IPS-11a (cell line): ENCODE measurements around the gene ABRACL.
"Not testable (repeated sequence)": the region's sequence is repeated elsewhere in the genome, so short reads cannot be mapped to it uniquely, and the experiment has no call there.

Experiments
- H3K4me3 ChIP-seq: one replicate; pipeline ENCODE4 v1.5.1; 2013; ENCODE audit warnings: low read depth, low read length, control low read depth

ABRACL gene, protein sequence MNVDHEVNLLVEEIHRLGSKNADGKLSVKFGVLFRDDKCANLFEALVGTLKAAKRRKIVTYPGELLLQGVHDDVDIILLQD

DNA sequence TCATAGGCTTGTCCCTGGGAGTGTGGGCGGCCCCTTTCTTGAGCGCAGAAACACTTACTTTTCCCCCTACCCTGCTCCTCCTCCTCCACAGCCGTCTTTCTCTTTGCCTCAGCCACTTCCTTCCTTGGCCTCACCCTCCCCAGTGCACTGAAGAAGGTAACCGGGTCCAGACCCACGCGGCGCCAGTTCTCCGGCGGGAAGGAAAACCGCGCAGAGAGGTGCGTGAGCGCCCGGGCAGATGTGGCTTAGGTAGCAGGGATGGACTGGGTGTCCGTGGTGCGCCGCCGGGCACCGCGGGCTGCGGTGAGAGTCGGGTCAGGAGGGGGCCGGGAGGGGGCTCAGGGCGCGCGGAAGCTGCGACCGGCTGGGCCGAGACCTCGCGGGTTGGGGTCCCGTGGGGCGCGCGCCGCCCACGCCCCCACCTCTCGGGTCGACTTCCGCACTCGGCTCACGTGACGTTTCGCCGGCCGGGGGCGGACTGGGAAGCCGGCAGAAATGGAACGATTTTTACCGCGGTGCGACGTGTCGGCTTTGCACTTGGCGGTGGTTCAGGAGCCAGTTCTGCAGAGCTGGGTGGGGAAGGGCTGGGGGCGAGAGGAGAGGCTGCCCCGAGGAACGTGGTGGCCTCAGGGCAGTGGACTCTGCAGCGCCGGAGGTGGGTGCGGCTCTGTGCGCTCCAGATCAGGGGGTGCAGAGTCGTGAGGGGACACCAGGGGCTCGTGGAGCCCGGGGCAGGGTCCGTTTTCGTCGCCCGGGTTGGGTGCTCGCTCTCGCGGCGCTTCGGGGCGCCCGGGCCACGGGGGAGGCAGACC lies at the start of gene ABRACL:
Gene ABRACL, plus strand, starts transcription at position 88 of the 812 bp plus-strand sequence. CDS start 5,416 bp downstream, outside the sequence.
- H3K4me3 ChIP-seq = peak within 1 kb of the TSS; percentile 89

DNA sequence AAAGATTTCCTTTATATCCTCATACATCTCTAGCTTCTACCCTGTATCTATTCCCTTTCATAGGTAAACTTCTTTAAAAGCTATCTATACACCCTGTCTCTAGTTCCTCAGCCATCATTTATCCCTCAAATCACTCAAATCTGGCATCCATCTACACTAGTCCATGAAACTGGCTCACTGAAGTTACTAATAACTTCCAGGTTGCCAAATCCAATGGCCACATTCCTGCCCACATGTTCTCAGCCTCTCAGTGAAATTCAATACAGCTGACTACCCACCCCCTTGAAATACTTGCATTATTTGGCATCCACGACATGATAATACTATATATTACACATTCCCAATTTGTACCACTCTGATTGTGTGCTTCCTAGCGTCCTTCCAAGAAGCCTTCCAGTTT lies 49.2 kb upstream of the ABRACL start:
- H3K4me3 ChIP-seq = no peak overlapping the region

DNA sequence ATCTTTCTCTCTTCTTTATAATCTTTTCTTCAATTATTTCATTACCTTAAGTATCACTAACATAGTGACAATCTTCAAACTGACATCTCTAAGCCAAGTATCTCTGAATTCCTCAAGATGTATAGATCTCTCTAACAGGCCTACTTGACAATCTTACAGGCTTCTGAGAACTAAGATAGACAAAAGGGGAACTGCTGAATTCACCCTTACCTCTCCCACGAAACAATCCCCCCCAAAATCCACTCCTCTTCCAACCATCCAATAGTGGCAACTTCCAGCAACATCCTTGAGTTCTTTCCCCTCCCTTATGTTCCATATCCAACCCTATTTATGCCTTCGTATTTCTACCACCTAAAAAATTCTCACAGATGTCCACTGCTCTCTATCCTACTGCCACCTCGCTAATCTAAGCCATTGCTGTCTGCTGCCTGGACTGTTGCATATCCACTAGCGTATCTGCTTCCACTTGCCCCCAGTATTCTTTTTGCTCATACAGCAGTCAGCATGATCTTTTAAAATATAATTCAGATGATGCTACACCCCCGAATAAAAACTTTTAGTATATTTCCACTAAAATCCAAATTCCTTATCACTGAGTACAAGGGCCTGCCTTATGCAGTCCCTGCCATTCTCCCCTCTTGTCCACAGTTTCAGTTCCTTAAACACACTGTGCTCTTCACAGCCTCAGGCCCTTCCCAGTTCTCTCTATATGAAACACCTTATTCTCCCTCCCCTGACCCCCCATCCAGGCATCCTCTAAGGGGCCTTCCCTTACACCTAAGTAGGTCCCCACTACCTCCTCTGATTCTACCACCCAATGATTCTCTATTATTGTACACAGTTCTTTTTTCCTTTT lies 48.5 kb upstream of the ABRACL start:
- no peak overlapping the region for H3K4me3 ChIP-seq

DNA sequence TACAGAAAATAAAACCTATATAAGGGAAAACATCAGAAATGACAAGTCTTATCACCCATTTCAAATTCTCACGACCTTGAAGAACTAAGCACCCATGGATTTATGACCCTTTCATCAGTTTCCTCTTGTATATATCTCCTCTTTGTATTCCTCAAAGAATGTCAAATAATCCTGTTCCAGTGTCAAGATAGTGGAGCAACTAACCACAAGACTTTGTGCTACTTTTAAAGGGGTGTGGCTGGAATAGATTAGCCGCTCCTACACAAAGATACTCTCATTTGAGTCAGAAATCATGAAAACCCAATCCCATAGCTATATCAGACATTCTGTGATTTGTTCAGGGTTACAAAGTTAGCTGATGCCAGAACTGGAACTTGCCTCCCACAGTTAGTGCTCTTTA lies 47.1 kb upstream of the ABRACL start:
- no peak overlapping the region for H3K4me3 ChIP-seq

DNA sequence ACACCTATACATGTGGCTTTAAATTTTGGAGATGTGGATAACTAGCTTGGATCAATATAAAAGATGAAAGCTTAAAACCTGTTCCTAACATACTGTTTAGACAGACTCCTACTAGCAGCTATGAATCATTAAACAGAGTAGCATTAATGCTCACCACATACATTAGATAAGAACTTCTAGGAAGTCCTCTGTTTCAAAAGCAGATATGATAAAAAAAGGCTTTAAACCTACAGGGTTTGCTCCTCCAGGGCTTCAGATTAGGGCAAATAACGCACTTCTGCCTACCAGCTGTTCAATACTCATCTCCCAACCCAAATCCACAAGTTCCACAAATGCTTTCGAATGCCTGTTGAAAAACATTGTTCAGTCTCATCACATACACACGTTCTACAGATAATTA lies 42.0 kb upstream of the ABRACL start:
- peak overlapping the region; percentile 93 for H3K4me3 ChIP-seq

DNA sequence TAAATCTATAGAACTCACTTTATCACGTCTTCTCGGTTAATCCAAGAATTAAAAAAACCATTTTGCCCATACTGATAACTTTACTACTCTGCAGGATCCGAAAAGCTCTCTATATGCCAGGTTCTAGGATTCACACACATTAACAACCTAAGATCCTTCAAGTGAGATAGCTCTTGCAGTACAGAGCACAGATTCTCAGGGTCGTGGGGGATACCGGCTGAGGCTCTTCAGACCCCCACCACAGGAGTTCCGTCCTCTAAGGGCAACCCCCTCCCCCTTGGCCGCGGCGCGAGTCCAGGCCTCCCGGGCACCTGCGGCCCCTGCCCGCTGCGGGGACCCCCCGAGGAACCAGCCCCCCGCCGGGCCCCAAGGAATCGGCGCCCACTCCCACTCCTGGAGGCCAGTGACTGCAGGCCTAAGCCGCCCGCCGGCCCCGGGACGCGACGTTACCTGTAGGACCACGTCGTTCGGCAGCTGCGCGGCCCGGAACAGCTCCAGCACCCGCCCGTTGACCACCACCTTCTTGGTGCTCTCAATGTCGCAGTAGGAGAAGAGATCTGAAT lies 41.4 kb upstream of the ABRACL start:
- peak overlapping the region; percentile 93 for H3K4me3 ChIP-seq

DNA sequence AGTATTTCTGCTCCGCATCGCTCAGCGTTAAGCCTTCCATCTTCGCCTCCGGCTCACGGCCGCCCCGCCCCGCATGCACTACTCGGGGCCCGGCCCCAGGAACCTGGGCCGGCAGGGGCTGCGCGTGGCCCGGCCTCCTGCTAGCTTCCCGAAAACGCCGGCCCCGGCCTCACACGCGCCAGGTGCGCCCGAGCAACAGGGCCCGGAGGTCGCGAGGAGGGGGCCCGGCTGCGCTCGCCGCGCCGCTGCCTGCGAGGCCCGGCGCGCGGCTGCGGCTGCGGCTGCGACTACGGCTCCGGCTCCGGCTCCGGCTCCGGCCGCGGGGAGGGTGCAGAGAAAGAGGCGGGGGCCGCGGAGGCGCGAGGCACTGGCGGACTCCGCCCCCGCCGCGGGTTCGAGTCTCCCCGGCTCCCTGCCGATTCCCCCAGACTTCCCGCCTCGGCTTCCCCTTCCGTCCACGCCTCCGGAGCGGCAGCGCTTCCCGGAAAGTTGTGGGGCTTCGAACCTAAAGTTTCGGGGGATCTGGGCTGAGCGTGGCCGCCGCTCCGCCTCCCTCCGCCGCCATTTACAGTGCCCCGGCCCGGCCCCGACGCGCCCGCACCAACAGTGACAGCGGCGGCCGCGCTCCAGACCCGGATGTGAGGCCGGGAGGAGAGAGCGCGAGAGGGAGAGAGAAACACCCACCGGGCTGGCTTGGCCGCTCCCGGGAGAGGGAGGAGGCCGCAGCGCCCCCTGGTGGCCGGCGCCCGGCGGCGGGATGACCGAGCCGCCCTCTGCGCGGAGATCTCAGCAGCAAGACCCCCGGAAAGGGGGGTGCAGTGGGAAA lies 40.7 kb upstream of the ABRACL start, which contains the start of gene REPS1:
Gene REPS1, minus strand, starts transcription at position 611 of the 826 bp plus-strand sequence. Its CDS starts 571 bp downstream, at position 40.
- peak within 1 kb of the TSS; percentile 93 for H3K4me3 ChIP-seq

DNA sequence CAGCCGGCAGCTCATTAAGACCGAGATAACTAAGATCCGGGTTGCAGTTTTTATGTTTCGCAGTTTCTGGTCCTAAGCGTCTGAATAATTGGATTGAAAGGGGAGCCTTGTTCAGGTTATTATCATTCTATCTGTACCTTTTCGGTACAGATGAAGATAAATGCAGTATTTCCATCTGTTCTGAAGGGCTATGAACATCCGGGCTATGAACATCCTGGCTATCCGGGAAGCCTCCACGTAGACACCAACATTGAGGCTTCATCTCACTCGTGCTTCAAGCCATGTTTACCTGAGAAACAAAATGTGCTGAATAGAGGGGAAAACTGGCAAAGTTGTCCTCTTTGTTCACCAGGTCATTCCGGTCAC lies 40.1 kb upstream of the ABRACL start:
- H3K4me3 ChIP-seq = no peak overlapping the region

DNA sequence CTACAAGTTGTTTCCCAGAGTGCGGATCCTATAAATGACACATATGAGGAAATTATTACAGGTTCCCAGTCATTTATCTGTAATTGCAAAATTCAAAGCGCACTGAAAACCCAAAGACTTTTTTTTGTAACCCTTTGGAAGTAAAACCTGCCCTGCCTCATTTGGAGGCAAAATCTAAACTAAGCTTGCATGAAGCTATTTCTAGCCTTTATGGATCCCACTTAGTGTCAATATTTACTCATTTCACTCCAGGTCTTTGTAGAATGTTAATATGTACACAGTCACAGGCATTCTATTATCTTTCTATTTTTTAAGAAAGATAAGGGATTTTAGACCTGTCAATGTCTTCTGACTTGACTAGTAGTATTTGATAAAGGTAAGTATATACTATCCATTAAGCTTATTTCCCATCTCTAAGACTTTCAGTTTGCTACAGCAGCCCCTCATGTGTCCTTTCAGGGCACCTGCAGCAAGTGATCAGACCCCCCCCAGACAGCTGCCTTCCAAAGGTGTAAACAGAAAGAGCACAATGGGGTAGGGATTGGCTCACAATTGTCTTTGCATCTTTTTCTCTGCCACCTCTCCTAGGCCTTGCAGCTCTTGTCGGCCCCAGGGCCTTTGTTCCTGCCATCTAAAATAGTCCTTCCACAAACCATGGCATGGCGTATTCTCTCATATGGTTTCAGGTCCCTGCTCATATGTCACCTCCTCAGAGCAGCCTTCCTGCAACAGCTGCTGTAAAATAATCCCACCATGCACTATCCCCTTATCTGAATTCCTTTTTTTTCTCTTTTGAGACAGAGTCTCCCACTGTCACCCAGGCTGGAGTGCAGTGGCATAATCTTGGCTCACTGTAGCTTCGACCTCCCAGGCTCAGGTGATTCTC lies 39.2 kb upstream of the ABRACL start:
- no peak overlapping the region for H3K4me3 ChIP-seq

DNA sequence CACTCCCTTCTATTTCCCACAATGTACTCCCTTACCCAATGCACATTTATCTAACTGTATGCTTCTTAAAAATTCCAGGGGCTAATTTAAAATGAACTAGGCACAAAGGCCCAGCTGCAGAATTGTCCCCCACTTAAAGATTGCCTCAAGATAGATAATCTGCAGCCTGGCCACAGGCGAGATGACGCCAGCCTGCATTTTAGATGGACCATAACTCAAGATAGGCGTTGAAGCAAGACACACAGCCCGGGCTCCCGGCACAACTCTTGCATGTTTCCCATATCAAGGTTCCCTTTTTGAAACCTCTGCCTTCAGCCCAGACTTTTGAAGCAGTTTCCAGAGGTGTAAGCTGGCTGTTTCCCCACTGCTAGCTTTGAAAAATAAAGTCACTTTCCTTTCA lies 37.3 kb upstream of the ABRACL start:
- H3K4me3 ChIP-seq = no peak overlapping the region

DNA sequence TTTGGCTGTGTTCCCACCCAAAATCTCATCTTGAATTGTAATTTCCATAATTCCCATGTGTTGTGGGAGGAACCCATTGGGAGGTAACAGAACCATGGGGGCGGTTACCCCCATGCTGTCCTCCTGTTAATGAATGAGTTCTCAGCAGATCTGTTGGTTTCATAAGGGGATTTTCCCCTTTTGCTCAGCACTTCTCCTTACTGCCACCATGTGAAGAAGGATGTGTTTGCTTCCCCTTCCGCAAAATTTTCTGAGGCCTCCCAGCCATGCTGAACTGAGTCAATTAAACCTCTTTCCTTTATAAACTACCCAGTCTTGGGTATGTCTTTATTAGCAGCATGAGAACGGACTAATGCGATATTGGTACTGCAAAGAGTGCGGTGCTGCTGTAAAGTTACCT lies 35.6 kb upstream of the ABRACL start:
- not testable (repeated sequence) for H3K4me3 ChIP-seq

DNA sequence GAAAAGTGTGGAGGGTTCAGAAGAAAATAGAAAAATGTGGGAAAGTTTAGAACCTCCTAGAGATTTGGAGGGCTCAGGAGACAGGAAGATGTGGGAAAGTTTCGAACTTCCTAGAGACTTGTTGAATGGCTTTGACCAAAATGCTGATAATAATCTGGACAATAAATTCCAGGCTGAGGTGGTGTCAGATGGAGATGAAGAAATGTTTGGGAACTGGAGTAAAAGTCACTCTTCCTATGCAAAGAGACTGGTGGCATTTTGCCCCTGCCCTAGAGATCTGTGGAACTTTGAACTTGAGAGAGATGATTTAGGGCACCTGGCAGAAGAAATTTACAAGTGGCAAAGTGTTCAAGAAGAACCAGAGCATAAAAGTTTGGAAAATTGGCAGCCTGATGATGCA lies 35.1 kb upstream of the ABRACL start:
- not testable (repeated sequence) for H3K4me3 ChIP-seq

DNA sequence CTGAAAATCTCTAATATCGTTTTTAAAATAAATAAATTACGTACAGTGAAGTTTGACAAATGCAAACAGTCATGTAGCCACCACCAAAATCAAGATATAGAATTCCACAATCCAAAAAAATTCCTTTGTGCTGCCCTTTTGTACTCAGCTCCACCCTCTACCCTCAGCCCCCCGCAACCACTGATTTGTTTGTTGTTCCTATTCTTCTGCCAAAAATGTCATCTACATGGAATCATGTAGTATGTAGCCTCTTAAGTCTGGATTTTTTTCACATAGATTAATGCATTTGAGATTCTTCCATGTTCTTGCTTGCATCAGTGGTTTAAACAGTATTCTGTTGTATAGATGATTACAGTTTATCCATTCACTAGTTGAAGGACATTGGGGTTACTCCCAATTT lies 32.0 kb upstream of the ABRACL start:
- no peak overlapping the region for H3K4me3 ChIP-seq

DNA sequence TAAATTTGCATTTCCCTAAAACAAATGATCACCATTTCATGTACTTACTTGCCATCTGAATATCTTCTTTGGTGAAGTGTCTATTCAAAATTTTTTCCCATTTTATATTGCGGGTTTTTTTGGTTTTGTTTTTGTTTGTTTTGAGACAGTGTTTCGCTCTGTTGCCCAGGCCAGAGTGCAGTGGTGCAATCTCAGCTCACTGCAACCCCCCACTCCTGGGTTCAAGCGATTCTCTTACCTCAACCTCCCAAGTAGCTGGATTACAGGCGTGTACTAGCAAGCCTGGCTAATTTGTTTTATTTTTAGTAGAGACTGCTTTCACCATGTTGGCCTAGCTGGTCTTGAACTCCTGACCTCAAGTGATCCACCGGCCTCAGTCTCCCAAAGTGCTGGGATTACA lies 31.4 kb upstream of the ABRACL start:
- no peak overlapping the region for H3K4me3 ChIP-seq

DNA sequence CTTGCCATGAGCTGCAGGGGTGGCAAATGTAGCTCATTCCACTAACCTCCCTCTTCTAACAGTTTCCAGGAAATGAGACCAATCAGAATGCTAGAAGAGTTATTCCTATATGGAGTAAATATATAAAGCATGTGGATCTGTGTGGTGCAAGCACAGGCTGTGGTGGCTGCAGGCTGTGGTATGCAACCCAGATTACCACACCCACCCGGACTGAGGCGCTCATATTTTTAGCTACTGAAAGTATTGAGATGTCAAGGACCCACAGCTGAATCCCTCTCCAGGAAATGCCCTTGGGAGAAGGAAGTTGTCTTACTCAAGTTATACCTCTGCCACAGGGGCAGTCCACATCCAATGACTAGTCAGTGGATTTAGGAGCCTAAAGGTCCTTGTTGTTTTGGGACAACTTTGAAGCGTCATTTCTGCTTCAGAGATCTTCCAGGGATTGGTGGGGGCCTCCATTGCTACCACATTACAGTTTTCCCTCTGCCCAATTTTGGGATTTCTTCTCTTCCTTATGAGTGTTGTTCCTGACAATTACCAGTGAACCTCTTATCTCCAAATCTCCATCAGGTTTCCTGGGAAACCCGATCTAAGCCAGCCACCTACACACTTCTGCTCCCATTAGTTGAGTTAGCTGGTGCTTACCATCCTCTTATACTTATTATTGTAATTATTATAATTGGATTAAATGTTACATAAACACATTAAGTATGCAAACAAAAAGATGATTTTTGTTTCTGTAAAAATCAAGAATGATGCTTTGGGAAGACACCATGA lies 28.4 kb upstream of the ABRACL start:
- no peak overlapping the region for H3K4me3 ChIP-seq

DNA sequence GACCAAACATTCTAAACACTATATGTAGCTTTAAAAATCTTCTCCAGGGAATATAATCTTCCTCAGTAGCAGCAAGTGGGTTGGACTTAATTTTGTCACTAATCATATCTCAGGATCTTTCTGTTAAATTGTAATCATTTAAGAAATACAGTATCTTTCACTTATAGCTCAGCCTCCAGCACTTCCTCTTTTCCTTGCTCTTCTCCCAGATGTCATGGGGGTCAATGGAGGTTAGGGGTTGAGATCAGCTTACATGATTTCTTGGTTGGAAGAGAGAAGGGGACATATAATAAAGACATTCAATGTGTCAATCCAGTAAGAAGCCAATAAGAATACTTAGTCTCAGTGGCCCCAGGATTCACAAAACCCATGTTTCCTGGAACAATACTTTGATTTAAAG lies 24.8 kb upstream of the ABRACL start:
- no peak overlapping the region for H3K4me3 ChIP-seq

DNA sequence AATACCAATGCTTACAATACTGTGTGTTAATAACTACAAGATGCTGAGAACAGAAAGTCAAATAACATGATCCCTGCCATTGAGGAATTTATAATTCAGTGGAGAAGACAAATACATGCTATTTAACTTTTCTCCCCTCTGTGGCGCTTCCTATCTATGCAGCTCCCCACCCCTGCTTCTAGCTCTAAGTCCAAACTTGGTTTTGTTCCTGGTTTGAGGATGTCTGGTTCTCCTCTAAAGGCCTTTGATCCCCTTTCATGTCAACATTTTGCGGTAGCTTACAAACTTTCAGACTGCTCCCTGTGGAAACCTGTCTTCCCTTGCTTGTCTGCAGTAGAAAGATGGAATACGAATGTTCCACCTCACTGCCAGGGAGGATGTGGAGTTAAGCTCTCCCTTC lies 22.1 kb upstream of the ABRACL start:
- H3K4me3 ChIP-seq = no peak overlapping the region

DNA sequence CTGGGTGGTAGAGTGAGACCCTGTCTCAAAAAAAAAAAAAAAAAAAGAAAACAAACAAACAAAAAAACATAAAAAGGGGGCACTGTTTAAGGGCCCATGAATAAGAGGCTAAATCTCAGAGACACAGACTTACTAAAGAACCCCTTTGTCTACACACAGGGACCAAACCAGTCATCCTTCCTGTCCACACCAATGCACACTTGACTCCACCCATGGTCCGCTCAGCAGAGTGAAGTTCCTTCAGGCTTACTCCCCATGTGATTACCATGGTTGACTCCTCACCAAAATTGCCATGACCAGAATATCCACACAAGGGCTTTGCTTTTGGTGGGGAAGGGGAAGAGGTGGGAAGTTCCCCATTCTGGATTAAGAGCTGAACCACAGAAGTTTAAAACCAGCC lies 21.1 kb upstream of the ABRACL start:
- H3K4me3 ChIP-seq = no peak overlapping the region

DNA sequence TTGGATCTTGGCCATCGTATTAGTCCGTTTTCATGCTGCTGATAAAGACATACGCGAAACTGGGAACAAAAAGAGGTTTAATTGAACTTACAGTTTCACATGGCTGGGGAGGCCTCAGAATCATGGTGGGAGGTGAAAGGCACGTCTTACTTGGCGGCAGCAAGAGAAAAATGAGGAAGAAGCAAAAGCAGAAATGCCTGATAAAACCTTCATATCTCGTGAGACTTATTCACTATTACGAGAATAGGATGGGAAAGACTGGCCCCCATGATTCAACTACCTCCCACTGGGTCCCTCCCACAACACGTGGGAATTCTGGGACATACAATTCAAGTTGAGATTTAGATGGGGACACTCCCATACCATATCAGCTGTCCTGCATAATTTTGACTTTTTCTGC lies 20.4 kb upstream of the ABRACL start:
- H3K4me3 ChIP-seq = no peak overlapping the region
